H9 (cell line): Measurements from ENCODE around the gene IL17A. TPM values are rescaled to one million over a fixed set of nuclear protein-coding genes. Genes with fewer than 3 reads are reported as not detected.

Experiments
- DNase-seq: peaks from one replicate; pipeline ENCODE4 v3.0.0-alpha.2; 2017
- H2AFZ ChIP-seq: one replicate; pipeline ENCODE4 v1.6.1; 2013; ENCODE audit warnings: mild to moderate bottlenecking, low read length, control low read depth, moderate library complexity
- H2AK5ac ChIP-seq: 2 replicates; pipeline ENCODE4 v1.6.1; 2013; ENCODE audit warnings: low read length, control low read depth, mixed read lengths; ENCODE audit not compliant: insufficient read length
- H2BK120ac ChIP-seq: one replicate; pipeline ENCODE4 v1.6.1; 2013; ENCODE audit warnings: low read depth, mild to moderate bottlenecking, low read length, control low read depth, inconsistent platforms; ENCODE audit not compliant: poor library complexity, severe bottlenecking
- H2BK12ac ChIP-seq: 2 replicates; pipeline ENCODE4 v1.6.1; 2013; ENCODE audit warnings: low read length, control low read depth, mixed read lengths, low read depth; ENCODE audit not compliant: insufficient read length
- H2BK15ac ChIP-seq: 2 replicates; pipeline ENCODE4 v1.6.1; 2013; ENCODE audit warnings: low read depth, low read length, control low read depth
- H2BK20ac ChIP-seq: one replicate; pipeline ENCODE4 v1.6.1; 2013; ENCODE audit warnings: low read depth, mild to moderate bottlenecking, low read length, control low read depth, inconsistent platforms; ENCODE audit not compliant: poor library complexity, severe bottlenecking
- H2BK5ac ChIP-seq: 2 replicates; pipeline ENCODE4 v1.6.1; 2013; ENCODE audit warnings: low read length, control low read depth, mixed read lengths; ENCODE audit not compliant: insufficient read length
- H3K14ac ChIP-seq: 2 replicates; pipeline ENCODE4 v1.6.1; 2013; ENCODE audit warnings: low read length, control low read depth; ENCODE audit not compliant: insufficient read depth
- H3K18ac ChIP-seq: 2 replicates; pipeline ENCODE4 v1.6.1; 2013; ENCODE audit warnings: low read depth, mild to moderate bottlenecking, mixed read lengths, low read length, control low read depth; ENCODE audit not compliant: insufficient read length
- H3K23ac ChIP-seq: 2 replicates; pipeline ENCODE4 v1.6.1; 2013; ENCODE audit warnings: low read length, control low read depth, mixed read lengths, low read depth; ENCODE audit not compliant: insufficient read length
- H3K23me2 ChIP-seq: 2 replicates; pipeline ENCODE4 v1.6.1; 2013; ENCODE audit warnings: low read depth, mild to moderate bottlenecking, mixed read lengths, low read length, control low read depth; ENCODE audit not compliant: insufficient read length, poor library complexity, severe bottlenecking
- H3K27ac ChIP-seq: 2 replicates; pipeline ENCODE4 v1.5.1; 2013; ENCODE audit warnings: low read length, control low read depth, mixed read lengths, low read depth; ENCODE audit not compliant: insufficient read length
- H3K27me3 ChIP-seq: 2 replicates; pipeline ENCODE4 v1.6.1; 2013; ENCODE audit warnings: low read length, control low read depth, inconsistent platforms; ENCODE audit not compliant: insufficient read depth
- H3K4ac ChIP-seq: 2 replicates; pipeline ENCODE4 v1.6.1; 2013; ENCODE audit warnings: low read depth, mild to moderate bottlenecking, control low read depth, inconsistent platforms, low read length, moderate library complexity
- H3K4me1 ChIP-seq: 2 replicates; pipeline ENCODE4 v1.6.1; 2013; ENCODE audit warnings: low read length, control low read depth, inconsistent platforms; ENCODE audit not compliant: insufficient read depth
- H3K4me2 ChIP-seq: 2 replicates; pipeline ENCODE4 v1.6.1; 2013; ENCODE audit warnings: low read length, control low read depth, mixed read lengths; ENCODE audit not compliant: insufficient read length, insufficient read depth
- H3K56ac ChIP-seq: 2 replicates; pipeline ENCODE4 v1.6.1; 2013; ENCODE audit warnings: low read depth, mild to moderate bottlenecking, mixed read lengths, low read length, control low read depth; ENCODE audit not compliant: insufficient read length
- H3K79me1 ChIP-seq: 2 replicates; pipeline ENCODE4 v1.6.1; 2013; ENCODE audit warnings: low read depth, mild to moderate bottlenecking, moderate library complexity, low read length, control low read depth, inconsistent platforms; ENCODE audit not compliant: insufficient read depth, poor library complexity, severe bottlenecking
- H3K79me2 ChIP-seq: 2 replicates; pipeline ENCODE4 v1.6.1; 2013; ENCODE audit warnings: low read length, control low read depth, inconsistent platforms; ENCODE audit not compliant: insufficient read depth
- H3K9ac ChIP-seq: 2 replicates; pipeline ENCODE4 v1.6.1; 2013; ENCODE audit warnings: low read length, control low read depth, mixed read lengths; ENCODE audit not compliant: insufficient read length; ENCODE audit errors: extremely low read depth
- H3K9me3 ChIP-seq: one replicate; pipeline ENCODE4 v1.6.1; 2013; ENCODE audit warnings: low read depth, low read length, inconsistent platforms; ENCODE audit not compliant: control insufficient read depth
- H3T11ph ChIP-seq: one replicate; pipeline ENCODE4 v1.6.1; 2013; ENCODE audit warnings: mild to moderate bottlenecking, low read length, control low read depth, inconsistent platforms
- H4K20me1 ChIP-seq: one replicate; pipeline ENCODE4 v1.6.1; 2013; ENCODE audit not compliant: control insufficient read depth, insufficient read length, insufficient read depth
- H4K5ac ChIP-seq: 2 replicates; pipeline ENCODE4 v1.6.1; 2013; ENCODE audit warnings: low read depth, mild to moderate bottlenecking, mixed read lengths, low read length, control low read depth; ENCODE audit not compliant: insufficient read length
- H4K8ac ChIP-seq: replicated peaks from 2 replicates; pipeline ENCODE4 v1.6.1; 2013; ENCODE audit warnings: low read length, control low read depth, mixed read lengths, low read depth; ENCODE audit not compliant: insufficient read length
- H4K91ac ChIP-seq: 2 replicates; pipeline ENCODE4 v1.6.1; 2013; ENCODE audit warnings: low read depth, mild to moderate bottlenecking, moderate library complexity, mixed read lengths, low read length, control low read depth; ENCODE audit not compliant: insufficient read length
- H3K27ac Mint-ChIP-seq, 3 experiments: 2 replicates in 2 of 3; 3 replicates in 1 of 3; pipeline ENCODE4 v1.8.0; 2020 to 2021; ENCODE audit warnings: mixed read lengths in 3 of 3, mild to moderate bottlenecking in 1 of 3, moderate library complexity in 1 of 3
- H3K27me3 Mint-ChIP-seq: 2 replicates; pipeline ENCODE4 v1.8.0; 2021; ENCODE audit warnings: low read depth, mild to moderate bottlenecking, moderate library complexity, mixed read lengths
- H3K36me3 Mint-ChIP-seq, 3 experiments: 2 replicates in 2 of 3; 3 replicates in 1 of 3; pipeline ENCODE4 v1.8.0; 2020 to 2021; ENCODE audit warnings: low read depth in 3 of 3, mixed read lengths in 3 of 3; ENCODE audit not compliant: insufficient read depth in 1 of 3
- H3K4me1 Mint-ChIP-seq, 2 experiments: 2 replicates each; pipeline ENCODE4 v1.8.0; 2020; ENCODE audit warnings: mixed read lengths in 2 of 2
- H3K4me3 Mint-ChIP-seq, 2 experiments: 2 replicates in 1 of 2; 3 replicates in 1 of 2; pipeline ENCODE4 v1.8.0; 2020 to 2021; ENCODE audit warnings: mild to moderate bottlenecking in 2 of 2, mixed read lengths in 2 of 2, moderate library complexity in 1 of 2
- H3K9me3 Mint-ChIP-seq, 2 experiments: 2 replicates in 1 of 2; 3 replicates in 1 of 2; pipeline ENCODE4 v1.8.0; 2020; ENCODE audit warnings: mild to moderate bottlenecking in 2 of 2, mixed read lengths in 2 of 2, moderate library complexity in 1 of 2
- WGBS: extraction: QIAGEN DNeasy Blood & Tissue Kit; methylation state at CpG from one replicate; pipeline ENCODE4 v1.1.7; 2013; ENCODE audit warnings: missing lambda C conversion rate, low lambda C conversion rate, mixed read lengths; ENCODE audit not compliant: insufficient read length; ENCODE audit errors: extremely low coverage; 5-methylcytosine and 5-hydroxymethylcytosine counted together
- total RNA-seq: library from RNA; stranded (reverse); gene quantifications from 2 replicates; pipeline ENCODE4 v1.2.1, GENCODE V29; 2021
- TF ChIP-seq, protein P1 (sequence below): fragments of 200-600 bp; sonication (generic); conservative IDR thresholded peaks from 3 replicates; pipeline ENCODE4 v1.8.0; 2021; ENCODE audit warnings: antibody characterized with exemption, mild to moderate bottlenecking

The IL17A gene
- total RNA-seq, 1 experiment from 2014 or later = not detected

DNA sequence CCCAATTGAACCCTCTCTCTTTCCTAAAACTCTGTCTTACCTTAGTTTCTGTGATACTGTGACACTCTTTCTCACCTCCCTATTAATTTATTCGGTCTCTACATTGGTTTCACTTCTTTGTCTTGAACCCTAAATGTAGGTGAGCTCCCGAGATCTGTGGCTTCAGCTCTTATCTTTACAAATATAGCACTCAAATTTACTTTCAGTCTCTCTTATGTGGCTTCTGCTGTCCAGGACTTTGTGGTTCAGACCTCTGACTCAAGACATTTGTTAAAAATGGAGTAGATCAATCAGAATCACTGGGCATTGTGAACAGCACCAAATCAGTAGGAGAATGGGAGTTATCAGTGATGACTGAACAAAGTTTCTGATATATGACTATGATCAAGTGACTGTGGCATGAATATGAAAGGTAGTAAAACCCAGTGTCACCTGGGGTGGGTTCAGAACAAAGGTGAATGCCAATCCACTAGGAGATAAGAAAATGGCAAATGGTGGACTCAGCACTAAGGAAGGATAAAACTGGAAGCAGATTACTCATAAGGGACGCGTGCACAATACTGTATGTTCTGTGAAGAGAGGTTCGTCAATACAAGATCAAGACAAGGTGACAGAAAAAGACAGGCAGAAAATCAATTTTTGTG is 30.9 kb downstream of the IL17A start:
- H3T11ph ChIP-seq = no peak overlapping the region
- Mint-ChIP-seq H3K9me3 (no peaks in the 10 kb centered on the region), H3K4me3 (no peak overlapping the region), H3K27me3 (no peaks in the 10 kb centered on the region; the same call in 1 of the 2 replicates), H3K4me1 (peaks cover 2 to 4% of the 10 kb centered on the region in 2 experiments; a peak in 3 of 4 replicates), H3K36me3 (no peaks in the 10 kb centered on the region), H3K27ac (no peak overlapping the region)
- no peak overlapping the region for H2BK5ac ChIP-seq
- no peak overlapping the region for H2BK12ac ChIP-seq
- H2BK15ac ChIP-seq = no peak overlapping the region
- H4K91ac ChIP-seq = no peak overlapping the region
- WGBS = no CpG with 5 or more reads among the region's 5 CpGs
- H3K9ac ChIP-seq = no peak overlapping the region
- TF ChIP-seq, protein P1, sequence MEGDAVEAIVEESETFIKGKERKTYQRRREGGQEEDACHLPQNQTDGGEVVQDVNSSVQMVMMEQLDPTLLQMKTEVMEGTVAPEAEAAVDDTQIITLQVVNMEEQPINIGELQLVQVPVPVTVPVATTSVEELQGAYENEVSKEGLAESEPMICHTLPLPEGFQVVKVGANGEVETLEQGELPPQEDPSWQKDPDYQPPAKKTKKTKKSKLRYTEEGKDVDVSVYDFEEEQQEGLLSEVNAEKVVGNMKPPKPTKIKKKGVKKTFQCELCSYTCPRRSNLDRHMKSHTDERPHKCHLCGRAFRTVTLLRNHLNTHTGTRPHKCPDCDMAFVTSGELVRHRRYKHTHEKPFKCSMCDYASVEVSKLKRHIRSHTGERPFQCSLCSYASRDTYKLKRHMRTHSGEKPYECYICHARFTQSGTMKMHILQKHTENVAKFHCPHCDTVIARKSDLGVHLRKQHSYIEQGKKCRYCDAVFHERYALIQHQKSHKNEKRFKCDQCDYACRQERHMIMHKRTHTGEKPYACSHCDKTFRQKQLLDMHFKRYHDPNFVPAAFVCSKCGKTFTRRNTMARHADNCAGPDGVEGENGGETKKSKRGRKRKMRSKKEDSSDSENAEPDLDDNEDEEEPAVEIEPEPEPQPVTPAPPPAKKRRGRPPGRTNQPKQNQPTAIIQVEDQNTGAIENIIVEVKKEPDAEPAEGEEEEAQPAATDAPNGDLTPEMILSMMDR = no peak
- no peak overlapping the region for H4K8ac ChIP-seq
- H3K4me2 ChIP-seq = no peak overlapping the region
- no peaks in the 10 kb centered on the region for H4K20me1 ChIP-seq
- DNase-seq = no peak
- no peak overlapping the region for H2AFZ ChIP-seq
- H2AK5ac ChIP-seq = no peak overlapping the region
- no peaks in the 10 kb centered on the region for H3K79me1 ChIP-seq
- no peak overlapping the region for H3K56ac ChIP-seq
- H3K4me1 ChIP-seq = no peaks in the 10 kb centered on the region
- no peak overlapping the region for H2BK20ac ChIP-seq
- H3K14ac ChIP-seq = no peak overlapping the region
- no peak overlapping the region for H3K18ac ChIP-seq
- no peaks in the 10 kb centered on the region for H3K27me3 ChIP-seq
- H4K5ac ChIP-seq = no peak overlapping the region
- H3K27ac ChIP-seq = no peak overlapping the region
- no peak overlapping the region for H2BK120ac ChIP-seq
- no peak overlapping the region for H3K23ac ChIP-seq
- H3K79me2 ChIP-seq = no peaks in the 10 kb centered on the region
- H3K4ac ChIP-seq = no peak overlapping the region
- H3K23me2 ChIP-seq = no peaks in the 10 kb centered on the region
- H3K9me3 ChIP-seq = no peaks in the 10 kb centered on the region
